Measurements from ENCODE around the gene DCAF10.
"Not testable (repeated sequence)": the region's sequence is repeated elsewhere in the genome, so short reads cannot be mapped to it uniquely, and the experiment has no call there.

DNA sequence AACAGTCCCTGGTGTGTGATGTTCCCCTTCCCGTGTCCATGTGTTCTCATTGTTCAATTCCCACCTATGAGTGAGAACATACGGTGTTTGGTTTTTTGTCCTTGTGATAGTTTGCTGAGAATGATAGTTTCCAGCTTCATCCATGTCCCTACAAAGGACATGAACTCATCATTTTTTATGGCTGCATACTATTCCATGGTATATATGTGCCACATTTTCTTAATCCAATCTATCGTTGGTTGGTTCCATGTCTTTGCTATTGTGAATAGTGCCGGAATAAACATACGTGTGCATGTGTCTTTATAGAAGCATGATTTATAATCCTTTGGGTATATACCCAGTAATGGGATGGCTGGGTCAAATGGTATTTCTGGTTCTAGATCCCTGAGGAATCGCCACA lies 35.3 kb upstream of the DCAF10 start:
- not testable (repeated sequence) for TF ChIP-seq POLR2A (IDR thresholded peaks at IDR 0.05; ENCODE audit: extremely low read depth, insufficient read length); MYC (IDR thresholded peaks at IDR 0.05; ENCODE audit: low read depth, low read length)
- TF ChIP-seq, protein P1, sequence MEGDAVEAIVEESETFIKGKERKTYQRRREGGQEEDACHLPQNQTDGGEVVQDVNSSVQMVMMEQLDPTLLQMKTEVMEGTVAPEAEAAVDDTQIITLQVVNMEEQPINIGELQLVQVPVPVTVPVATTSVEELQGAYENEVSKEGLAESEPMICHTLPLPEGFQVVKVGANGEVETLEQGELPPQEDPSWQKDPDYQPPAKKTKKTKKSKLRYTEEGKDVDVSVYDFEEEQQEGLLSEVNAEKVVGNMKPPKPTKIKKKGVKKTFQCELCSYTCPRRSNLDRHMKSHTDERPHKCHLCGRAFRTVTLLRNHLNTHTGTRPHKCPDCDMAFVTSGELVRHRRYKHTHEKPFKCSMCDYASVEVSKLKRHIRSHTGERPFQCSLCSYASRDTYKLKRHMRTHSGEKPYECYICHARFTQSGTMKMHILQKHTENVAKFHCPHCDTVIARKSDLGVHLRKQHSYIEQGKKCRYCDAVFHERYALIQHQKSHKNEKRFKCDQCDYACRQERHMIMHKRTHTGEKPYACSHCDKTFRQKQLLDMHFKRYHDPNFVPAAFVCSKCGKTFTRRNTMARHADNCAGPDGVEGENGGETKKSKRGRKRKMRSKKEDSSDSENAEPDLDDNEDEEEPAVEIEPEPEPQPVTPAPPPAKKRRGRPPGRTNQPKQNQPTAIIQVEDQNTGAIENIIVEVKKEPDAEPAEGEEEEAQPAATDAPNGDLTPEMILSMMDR (IDR thresholded peaks at IDR 0.05; ENCODE audit: low read depth, low read length) = not testable (repeated sequence)
- TF ChIP-seq, protein P2, sequence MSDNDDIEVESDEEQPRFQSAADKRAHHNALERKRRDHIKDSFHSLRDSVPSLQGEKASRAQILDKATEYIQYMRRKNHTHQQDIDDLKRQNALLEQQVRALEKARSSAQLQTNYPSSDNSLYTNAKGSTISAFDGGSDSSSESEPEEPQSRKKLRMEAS (IDR thresholded peaks at IDR 0.05; ENCODE audit: low read depth, low read length) = not testable (repeated sequence)
